OCI-LY7 (cell line): ENCODE data around the gene PITPNM3. TPM values are rescaled to one million over a fixed set of nuclear protein-coding genes. Genes with fewer than 3 reads are reported as not detected.
"Not testable (repeated sequence)": the region's sequence is repeated elsewhere in the genome, so short reads cannot be mapped to it uniquely, and the experiment has no call there.

Experiments
- BruUV-seq: library from RNA; stranded (reverse); fragments of 400-500 nt; replicated peaks from 2 replicates; lab custom pipeline; 2021; lab: Mats Ljungman, UMichigan
- CTCF ChIA-PET: fragments of 300-600 bp; sonication (Branson Sonifier 250); formaldehyde crosslinking; loops from one replicate; lab custom pipeline; 2022; ENCODE audit warnings: antibody characterized with exemption; ENCODE audit not compliant: unreplicated experiment; lab: Charles Lee
- POLR2A ChIA-PET: fragments of 300-600 bp; sonication (Branson Sonifier 250); formaldehyde crosslinking; loops from one replicate; lab custom pipeline; 2022; ENCODE audit warnings: antibody characterized with exemption; lab: Charles Lee
- DNase-seq: peaks from one replicate; pipeline ENCODE4 v3.0.0-alpha.2; 2015; ENCODE audit warnings: low spot score
- H2AFZ ChIP-seq: fragments of 200-600 bp; sonication (generic), shearing (Covaris generic); 2 replicates; pipeline ENCODE4 v1.6.1; 2014; ENCODE audit warnings: mild to moderate bottlenecking, antibody characterized with exemption, low read length, moderate library complexity
- H3K27ac ChIP-seq: fragments of 200-600 bp; sonication (generic); 2 replicates; pipeline ENCODE4 v1.5.1; 2014; ENCODE audit warnings: mixed run types, low read depth, mild to moderate bottlenecking, moderate library complexity, low read length, inconsistent platforms; ENCODE audit not compliant: poor library complexity, severe bottlenecking
- H3K36me3 ChIP-seq: fragments of 200-600 bp; sonication (generic); 2 replicates; pipeline ENCODE4 v1.6.1; 2014; ENCODE audit warnings: mild to moderate bottlenecking, antibody characterized with exemption, low read length, moderate library complexity, mixed read lengths; ENCODE audit not compliant: insufficient read depth
- H3K4me1 ChIP-seq: fragments of 200-600 bp; sonication (generic); 2 replicates; pipeline ENCODE4 v1.5.1; 2014; ENCODE audit warnings: mild to moderate bottlenecking, low read length; ENCODE audit not compliant: insufficient read depth, poor library complexity, severe bottlenecking
- H3K4me2 ChIP-seq: fragments of 200-600 bp; sonication (generic); 2 replicates; pipeline ENCODE4 v1.6.1; 2014; ENCODE audit warnings: mild to moderate bottlenecking, low read length
- H3K4me3 ChIP-seq: fragments of 200-600 bp; sonication (generic); 2 replicates; pipeline ENCODE4 v1.5.1; 2014; ENCODE audit warnings: mild to moderate bottlenecking, low read depth, low read length; ENCODE audit not compliant: poor library complexity, severe bottlenecking
- H3K79me2 ChIP-seq: fragments of 200-600 bp; sonication (generic); 2 replicates; pipeline ENCODE4 v1.6.1; 2016; ENCODE audit warnings: low read depth, mild to moderate bottlenecking, low read length, moderate library complexity, mixed read lengths; ENCODE audit not compliant: insufficient read depth
- H3K9me2 ChIP-seq: fragments of 200-600 bp; sonication (generic); 2 replicates; pipeline ENCODE4 v1.6.1; 2016; ENCODE audit warnings: mild to moderate bottlenecking, low read length, mixed read lengths; ENCODE audit not compliant: insufficient read depth
- H3K9me3 ChIP-seq: fragments of 200-600 bp; sonication (generic); 2 replicates; pipeline ENCODE4 v1.6.1; 2014; ENCODE audit warnings: mild to moderate bottlenecking, mixed run types, low read length, mixed read lengths
- H4K20me1 ChIP-seq: fragments of 200-600 bp; sonication (generic); 2 replicates; pipeline ENCODE4 v1.6.1; 2014; ENCODE audit warnings: mild to moderate bottlenecking, antibody characterized with exemption, low read length, moderate library complexity, mixed read lengths; ENCODE audit not compliant: insufficient read depth
- CTCF ChIP-seq: fragments of 200-600 bp; sonication (generic); conservative IDR thresholded peaks from 2 replicates; pipeline ENCODE4 v1.5.1; 2014; ENCODE audit warnings: mild to moderate bottlenecking, antibody characterized with exemption, low read length, moderate library complexity, mixed read lengths
- EZH2phosphoT487 ChIP-seq: fragments of 200-600 bp; sonication (generic); IDR thresholded peaks from 2 replicates; pipeline ENCODE4 v1.6.1; 2018; ENCODE audit warnings: low read depth, borderline replicate concordance, mild to moderate bottlenecking, mixed run types, antibody characterized with exemption, low read length, moderate library complexity, mixed read lengths
- intact Hi-C: fragments of 100-400 bp; cut with micrococcal nuclease; formaldehyde crosslinking; loops from one replicate; pipeline ENCODE4 v1.10.0; 2022; ENCODE audit not compliant: unreplicated experiment
- total RNA-seq, 2 experiments: library from RNA; depleted of rRNA in 1 of 2; stranded (reverse); fragments of >200 nt in 1 of 2; shearing (Covaris generic) in 1 of 2; gene quantifications; 2 replicates each; pipeline ENCODE4 v1.2.3, GENCODE V29; 2014 to 2022

PITPNM3 gene
- total RNA-seq, 2 experiments from 2014 or later, result 0.76 to 1.6 TPM

GRCh38 chr17:6596081-6596480 lies 39.7 kb upstream of the PITPNM3 start:
- BruUV-seq, result no TSS peak
- H3K27ac ChIP-seq, result no peak overlapping the region
- ChIA-PET CTCF (no interaction called here), POLR2A (no interaction called here)
- H3K4me2 ChIP-seq, result no peak overlapping the region
- H3K36me3 ChIP-seq, result peaks cover 85% of the 10 kb centered on the region
- TF ChIP-seq EZH2phosphoT487 (no peak), CTCF (no peak)
- no peak overlapping the region for H2AFZ ChIP-seq
- H3K4me3 ChIP-seq, result no peak overlapping the region
- no peaks in the 10 kb centered on the region for H3K9me3 ChIP-seq
- H3K79me2 ChIP-seq, result no peaks in the 10 kb centered on the region
- H4K20me1 ChIP-seq, result no peaks in the 10 kb centered on the region
- H3K4me1 ChIP-seq, result peaks cover 12% of the 10 kb centered on the region
- H3K9me2 ChIP-seq, result no peaks in the 10 kb centered on the region
- intact Hi-C loops, result no loop called here
- DNase-seq, result no peak

- H3K9me3 ChIP-seq, H3K9me2 ChIP-seq, H3K4me1 ChIP-seq, CTCF ChIA-PET, intact Hi-C loops, H3K4me2 ChIP-seq, DNase-seq, H3K27ac ChIP-seq, BruUV-seq, H4K20me1 ChIP-seq, H3K4me3 ChIP-seq, POLR2A ChIA-PET, H3K79me2 ChIP-seq, H2AFZ ChIP-seq: not testable (repeated sequence)
- peaks cover 82% of the 10 kb centered on the region for H3K36me3 ChIP-seq
Observed at GRCh38 chr17:6593371-6593770, 37.0 kb upstream of the PITPNM3 start.

GRCh38 chr17:6592173-6592572 lies 35.8 kb upstream of the PITPNM3 start:
- no peak for DNase-seq
- ChIA-PET POLR2A (no interaction called here), CTCF (no interaction called here)
- Histone ChIP-seq H3K4me2 (no peak overlapping the region), H2AFZ (no peak overlapping the region), H3K36me3 (peaks cover 84% of the 10 kb centered on the region), H3K4me1 (no peaks in the 10 kb centered on the region), H3K9me2 (no peaks in the 10 kb centered on the region), H4K20me1 (no peaks in the 10 kb centered on the region), H3K9me3 (no peaks in the 10 kb centered on the region), H3K79me2 (no peaks in the 10 kb centered on the region), H3K4me3 (no peak overlapping the region), H3K27ac (no peak overlapping the region)
- BruUV-seq, result no TSS peak
- intact Hi-C loops, result no loop called here
- TF ChIP-seq EZH2phosphoT487, result no peak
- TF ChIP-seq CTCF, result no peak
